HG03342 (cell line): Measurements from ENCODE around the gene NDUFB3.
"Not testable (repeated sequence)": the region's sequence is repeated elsewhere in the genome, so short reads cannot be mapped to it uniquely, and the experiment has no call there.

Experiments used
- ATAC-seq: cut with Tn5 transposase; IDR thresholded peaks from one replicate; pipeline ENCODE4 v1.9.1; 2021; ENCODE audit warnings: mild to moderate bottlenecking, moderate library complexity; ENCODE audit not compliant: unreplicated experiment

NDUFB3 gene

DNA sequence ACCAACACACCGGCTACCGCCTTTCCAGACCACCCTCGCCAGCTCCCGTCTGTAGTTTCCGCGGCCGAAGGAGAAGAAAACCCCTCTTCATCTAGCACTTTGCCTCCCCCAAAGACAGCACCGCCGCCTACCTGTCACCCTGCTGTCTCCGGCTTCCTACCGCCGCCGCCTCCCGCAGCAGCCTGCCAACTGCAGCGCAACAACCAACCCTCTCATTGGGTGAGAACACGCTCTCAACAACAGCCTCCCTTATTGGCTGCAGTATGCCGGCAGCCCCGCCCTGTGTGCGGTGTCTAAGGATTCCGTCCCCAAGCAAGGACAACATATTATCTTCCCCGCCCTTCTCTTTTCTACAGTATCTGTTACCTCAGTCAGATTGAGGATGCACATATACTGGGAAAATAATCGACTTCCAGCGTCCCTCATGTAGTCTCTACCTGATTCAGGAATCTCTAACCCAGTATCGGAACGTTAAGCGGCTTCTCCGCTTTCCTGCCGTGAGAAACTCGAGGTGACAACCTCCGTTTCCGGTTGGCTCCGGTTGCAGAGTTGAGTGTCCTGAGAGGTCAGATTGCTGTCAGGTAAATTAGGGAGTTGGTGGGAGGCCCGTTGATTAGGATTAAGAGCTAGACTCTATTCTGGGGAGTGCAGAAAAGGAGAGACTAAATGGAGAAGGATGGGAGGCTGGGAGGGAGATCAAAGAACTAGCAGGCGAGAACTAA lies at the start of gene NDUFB3, which contains the start of gene HYCC2:
Gene NDUFB3, plus strand, starts transcription at position 523 of the 722 bp plus-strand sequence. CDS start 6,882 bp downstream, outside the sequence.
Gene HYCC2, minus strand, starts transcription at position 193 of the 722 bp plus-strand sequence. CDS start 47,662 bp downstream, outside the sequence.
- ATAC-seq = peak; percentile 97

- ATAC-seq = no peak
Measured at GRCh38 chr2:201024518-201024917, 47.3 kb upstream of the NDUFB3 start.

- ATAC-seq = not testable (repeated sequence)
Measured at GRCh38 chr2:201034355-201034754, 37.4 kb upstream of the NDUFB3 start.

- ATAC-seq = not testable (repeated sequence)
Measured at GRCh38 chr2:201038361-201038760, 33.4 kb upstream of the NDUFB3 start.

DNA sequence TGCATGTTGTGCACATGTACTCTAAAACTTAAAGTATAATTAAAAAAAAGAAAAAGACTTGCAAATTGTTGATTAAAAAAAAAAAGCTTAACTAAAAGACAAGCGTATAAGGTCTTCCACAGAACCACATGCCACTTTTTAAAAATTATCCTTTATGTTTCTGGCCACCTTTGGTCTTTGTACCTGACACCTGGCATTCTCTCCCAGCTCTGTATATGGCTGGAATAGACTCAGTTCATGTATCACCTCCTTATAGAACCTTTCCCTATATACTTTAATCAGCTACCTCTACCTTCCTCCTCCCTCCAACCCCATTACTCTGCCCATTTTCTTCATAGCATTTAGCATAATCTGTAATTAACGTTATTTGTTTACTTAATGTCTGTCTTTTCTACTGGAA lies 32.9 kb upstream of the NDUFB3 start:
- no peak for ATAC-seq

- no peak for ATAC-seq
Measured at GRCh38 chr2:201040867-201041628, 30.8 kb upstream of the NDUFB3 start.

DNA sequence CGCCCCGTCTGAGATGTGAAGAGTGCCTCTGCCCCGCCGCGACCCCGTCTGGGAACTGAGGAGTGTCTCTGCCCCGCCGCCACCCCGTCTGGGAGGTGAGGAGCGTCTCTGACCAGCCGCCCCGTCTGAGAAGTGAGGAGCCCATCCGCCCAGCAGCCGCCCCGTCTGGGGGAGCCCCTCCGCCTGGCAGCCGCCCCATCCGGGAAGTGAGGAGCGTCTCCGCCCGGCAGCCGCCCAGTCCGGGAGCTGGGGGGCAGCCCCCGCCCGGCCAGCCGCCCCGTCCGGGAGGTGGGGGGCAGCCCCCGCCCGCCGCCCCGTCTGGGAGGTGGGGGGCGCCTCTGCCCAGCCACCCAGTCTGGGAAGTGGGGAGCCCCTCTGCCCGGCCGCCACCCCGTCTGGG lies 29.4 kb upstream of the NDUFB3 start:
- ATAC-seq = not testable (repeated sequence)

- ATAC-seq = not testable (repeated sequence)
Measured at GRCh38 chr2:201043050-201043449, 28.8 kb upstream of the NDUFB3 start.

GRCh38 chr2:201046881-201047280 lies 24.9 kb upstream of the NDUFB3 start:
- ATAC-seq = no peak

DNA sequence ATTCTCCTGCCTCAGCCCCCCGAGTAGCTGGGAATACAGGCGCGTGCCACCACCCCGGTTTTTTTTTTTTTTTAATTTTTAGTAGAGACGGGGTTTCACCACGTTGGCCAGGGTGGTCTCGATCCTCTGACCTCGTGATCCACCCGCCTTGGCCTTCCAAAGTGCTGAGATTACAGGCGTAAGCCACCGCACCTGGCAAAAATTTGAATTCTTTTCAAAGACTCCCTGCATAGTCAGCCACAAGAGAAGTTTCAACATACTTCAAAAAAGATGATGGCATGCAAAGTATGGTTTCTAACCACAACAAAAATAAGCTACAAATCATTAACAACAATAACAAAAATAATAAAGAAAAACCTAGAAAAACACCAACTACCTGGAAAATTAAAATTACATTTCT lies 22.3 kb upstream of the NDUFB3 start:
- no peak for ATAC-seq

DNA sequence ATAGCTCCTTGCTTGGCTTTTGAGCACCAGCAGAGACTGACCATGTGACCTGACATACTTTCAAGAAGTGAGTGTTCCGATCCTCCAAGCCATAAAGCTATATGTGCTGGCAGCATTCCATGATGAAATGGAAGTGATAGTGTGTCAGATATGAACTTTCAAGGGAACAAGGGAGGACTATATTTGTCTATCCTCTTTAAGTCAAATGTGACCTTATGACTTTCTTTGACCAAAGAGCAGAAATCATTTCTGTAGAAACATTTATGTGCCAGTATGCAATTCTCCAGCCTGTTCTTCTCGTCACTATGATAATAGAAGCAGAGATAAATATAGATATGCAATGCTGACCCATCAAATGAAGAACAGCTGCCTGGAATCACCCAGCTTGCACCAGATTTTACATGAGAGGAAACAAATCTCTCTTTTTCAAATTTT lies 14.7 kb upstream of the NDUFB3 start:
- ATAC-seq = no peak

GRCh38 chr2:201057715-201058248 lies 14.0 kb upstream of the NDUFB3 start:
- no peak for ATAC-seq

GRCh38 chr2:201058914-201059313 lies 12.9 kb upstream of the NDUFB3 start:
- no peak for ATAC-seq

DNA sequence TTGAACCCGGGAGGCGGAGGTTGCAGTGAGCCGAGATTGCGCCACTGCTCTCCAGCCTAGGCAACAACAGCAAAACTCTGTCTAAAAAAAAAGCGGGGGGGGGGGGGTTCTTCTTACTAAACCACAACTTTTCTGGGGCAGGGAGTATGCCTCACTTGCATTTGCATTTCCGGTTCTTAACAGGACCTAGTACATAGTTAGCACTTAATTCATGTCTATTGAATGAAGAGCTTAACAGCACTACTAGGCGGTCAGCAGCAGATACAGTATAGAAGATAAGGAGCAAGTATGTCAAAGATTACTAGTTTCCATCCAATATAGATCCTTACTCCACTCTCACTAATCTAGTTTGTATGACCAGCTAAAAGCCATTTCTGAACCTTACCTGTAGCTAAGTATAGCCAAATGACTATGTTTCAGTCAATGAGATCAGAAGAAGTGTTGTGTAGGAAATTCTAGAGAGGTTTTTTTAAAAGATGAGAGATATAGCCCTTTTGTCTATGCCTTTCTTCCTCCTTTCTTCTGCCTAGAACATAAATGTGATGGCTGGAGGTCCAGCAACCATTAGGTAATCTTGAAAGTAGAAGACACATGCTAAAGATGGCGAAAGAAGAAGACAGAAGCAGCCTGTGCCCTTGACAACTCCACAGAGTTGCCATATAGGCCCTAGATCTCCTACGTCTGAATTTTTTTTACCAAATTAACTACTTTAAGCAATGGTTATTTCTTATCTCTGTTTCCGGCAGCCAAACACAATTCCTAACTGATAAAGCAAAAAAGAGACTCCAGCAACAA lies 11.6 kb upstream of the NDUFB3 start:
- ATAC-seq = no peak

DNA sequence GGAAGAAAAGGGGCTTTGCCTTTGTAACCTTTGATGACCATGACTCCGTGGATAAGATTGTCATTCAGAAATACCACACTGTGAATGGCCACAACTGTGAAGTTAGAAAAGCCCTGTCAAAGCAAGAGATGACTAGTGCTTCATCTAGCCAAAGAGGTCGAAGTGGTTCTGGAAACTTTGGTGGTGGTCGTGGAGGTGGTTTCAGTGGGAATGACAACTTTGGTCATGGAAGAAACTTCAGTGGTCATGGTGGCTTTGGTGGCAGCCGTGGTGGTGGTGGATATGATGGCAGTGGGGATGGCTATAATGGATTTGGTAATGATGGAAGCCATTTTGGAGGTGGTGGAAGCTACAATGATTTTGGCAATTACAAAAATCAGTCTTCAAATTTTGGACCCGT lies 8.3 kb upstream of the NDUFB3 start:
- not testable (repeated sequence) for ATAC-seq

DNA sequence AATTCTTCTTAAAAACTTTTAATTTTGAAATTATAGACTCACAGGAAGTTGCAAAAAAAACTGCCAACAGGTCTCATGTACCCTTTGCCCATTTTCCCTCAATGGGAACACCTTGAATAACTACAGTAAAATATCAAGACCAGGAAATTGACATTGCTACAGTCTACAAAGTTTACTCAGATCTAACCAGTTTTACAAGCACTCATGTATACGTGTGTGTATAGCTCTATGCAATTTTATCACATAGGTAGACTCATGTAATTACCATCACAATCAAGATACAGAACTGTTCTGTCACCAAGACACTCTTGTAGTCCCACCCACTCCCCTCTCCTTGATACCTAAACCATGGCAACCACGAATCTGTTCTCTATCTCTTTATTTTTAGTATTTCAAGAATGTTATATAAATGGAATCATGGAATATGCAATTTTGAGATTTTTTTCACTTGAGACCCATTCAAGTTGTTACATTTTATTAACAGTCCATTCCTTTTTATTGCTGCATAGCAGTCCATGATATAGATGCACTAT lies 6.9 kb upstream of the NDUFB3 start:
- ATAC-seq = no peak

DNA sequence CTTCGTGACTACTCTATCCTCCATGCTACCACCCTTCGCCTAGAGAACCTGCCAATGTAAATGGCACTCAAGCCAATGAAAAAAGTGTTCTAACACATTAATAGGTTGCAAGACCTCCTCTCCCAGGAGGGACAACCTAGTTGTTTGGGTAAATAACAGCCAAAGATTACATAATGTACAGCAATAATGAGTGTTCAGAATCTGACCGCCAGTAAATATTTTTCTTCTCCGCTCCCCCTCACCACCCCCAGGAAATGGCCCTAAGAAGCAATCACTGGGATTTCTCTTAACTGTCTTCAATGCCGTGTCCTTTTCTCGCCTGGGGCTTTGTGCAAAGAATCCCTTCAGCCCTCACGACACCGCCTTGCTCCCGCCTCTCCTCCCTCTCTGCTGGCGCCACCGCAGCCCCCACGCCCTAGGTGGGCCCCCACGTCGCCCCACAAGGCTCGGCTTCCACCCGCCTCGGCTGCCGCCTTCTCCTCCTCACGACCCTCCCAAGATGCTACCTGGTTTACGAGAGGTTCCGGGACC lies 788 bp upstream of the NDUFB3 start:
- peak; percentile 25 for ATAC-seq

DNA sequence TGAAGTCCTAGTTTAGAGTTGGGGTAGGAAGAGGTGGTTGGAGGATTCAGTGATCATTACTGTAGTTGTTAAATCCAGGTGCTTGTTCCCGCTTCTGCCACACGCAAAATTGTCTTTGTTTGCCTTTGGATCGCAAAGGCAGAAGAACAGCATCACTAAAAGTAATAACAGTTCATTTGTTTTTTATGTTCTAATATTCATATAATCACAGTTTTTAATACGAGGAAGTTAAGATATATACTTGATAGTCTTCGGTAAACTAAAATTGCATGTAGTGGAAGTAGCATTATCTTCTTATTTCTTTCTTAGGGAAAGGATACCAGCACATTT lies 365 bp downstream of the NDUFB3 start:
- ATAC-seq = peak; percentile 8

GRCh38 chr2:201073071-201073470 lies 1.3 kb downstream of the NDUFB3 start:
- ATAC-seq = no peak

- no peak for ATAC-seq
Measured at GRCh38 chr2:201074996-201075395, 3.2 kb downstream of the NDUFB3 start.

- ATAC-seq = no peak
Measured at GRCh38 chr2:201084863-201085262, 13.1 kb downstream of the NDUFB3 start.
